K562 (cell line): ENCODE data around the gene SRSF11. TPM values are rescaled to one million over a fixed set of nuclear protein-coding genes. Genes with fewer than 3 reads are reported as not detected.

Source experiments
- ARID3A ChIP-seq: IDR thresholded peaks from 2 replicates; pipeline ENCODE4 v1.6.1; 2012; ENCODE audit warnings: low read depth, low read length, improper control_type of control experiment, borderline replicate concordance
- CEBPG ChIP-seq, 3 experiments: fragments of 200-800 bp in 1 of 3; sonication (Bioruptor generic) in 1 of 3; sonication (generic) in 1 of 3; formaldehyde crosslinking in 1 of 3; IDR thresholded peaks in 2 of 3; conservative IDR thresholded peaks in 1 of 3; 2 replicates each; pipeline versions ENCODE4 v1.6.1 to v1.8.0; 2016 to 2022; ENCODE audit warnings: missing compliant biosample characterization in 2 of 3, missing genetic modification characterization in 2 of 3, mild to moderate bottlenecking in 1 of 3, missing genetic modification reagents in 1 of 3
- EP300 ChIP-seq: IDR thresholded peaks from 2 replicates; pipeline ENCODE4 v1.6.1; 2012; ENCODE audit warnings: low read length, improper control_type of control experiment
- NFE2L1 ChIP-seq: fragments of 450-650 bp; IDR thresholded peaks from 2 replicates; pipeline ENCODE4 v1.6.1; 2016; ENCODE audit warnings: missing genetic modification characterization, low read depth, mild to moderate bottlenecking, missing compliant biosample characterization, moderate library complexity, borderline replicate concordance
- NR3C1 ChIP-seq: sonication (generic); formaldehyde crosslinking; IDR thresholded peaks from 2 replicates; pipeline ENCODE4 v1.8.1; 2022; ENCODE audit warnings: missing genetic modification reagents
- PHB ChIP-seq: fragments of 250-450 bp; sonication (Bioruptor Pico); IDR thresholded peaks from 2 replicates; pipeline ENCODE4 v1.5.0; 2021
- SP2 ChIP-seq: IDR thresholded peaks from 2 replicates; pipeline ENCODE4 v1.6.1; 2011; ENCODE audit warnings: mild to moderate bottlenecking, low read depth, low read length, moderate library complexity; ENCODE audit not compliant: poor library complexity, severe bottlenecking; ENCODE audit errors: extremely low read depth
- ZEB2 ChIP-seq: fragments of 450-650 bp; IDR thresholded peaks from 2 replicates; pipeline ENCODE4 v1.6.1; 2016
- ZFX ChIP-seq: sonication (generic); formaldehyde crosslinking; IDR thresholded peaks from 2 replicates; pipeline ENCODE4 v1.8.0; 2022; ENCODE audit warnings: mild to moderate bottlenecking, missing genetic modification reagents, moderate library complexity
- ZNF655 ChIP-seq: fragments of 250-450 bp; sonication (Bioruptor Pico); IDR thresholded peaks from 2 replicates; pipeline ENCODE4 v1.5.0; 2021
- polyA plus RNA-seq, 8 experiments: library from polyadenylated mRNA; depleted of rRNA in 4 of 8; stranded (reverse) in 5 of 8; unstranded in 3 of 8; fragments of >200 nt; fragmentation: Nextera tagmentation in 2 of 8; fragmentation: Illumina TruSeq in 1 of 8; extraction: Ambion mirVana in 2 of 8; extraction: Trizol in 1 of 8; gene quantifications; 2 replicates each; pipeline versions ENCODE4 v1.2.1 to v1.2.3, GENCODE V29; 2011 to 2014; ENCODE audit warnings: inconsistent platforms in 1 of 8, missing spikeins in 1 of 8
- total RNA-seq, 7 experiments: library from RNA; depleted of rRNA in 6 of 7; stranded (reverse); fragments of >200 nt in 6 of 7; fragmentation: Illumina TruSeq in 2 of 7; extraction: Trizol in 2 of 7; gene quantifications; 2 replicates each; pipeline versions ENCODE4 v1.2.1 to v1.2.3, GENCODE V29; 2011 to 2021; ENCODE audit warnings: low replicate concordance in 1 of 7
- TF ChIP-seq, protein P1 (sequence below): sonication (generic); formaldehyde crosslinking; IDR thresholded peaks from 2 replicates; pipeline ENCODE4 v1.8.0; 2022; ENCODE audit warnings: missing genetic modification reagents, mild to moderate bottlenecking, moderate library complexity, borderline replicate concordance
- TF ChIP-seq, protein P2 (sequence below), 3 experiments: fragments of 200-800 bp in 1 of 3; fragments of 250-450 bp in 1 of 3; fragments of 450-650 bp in 1 of 3; sonication (Bioruptor Pico) in 1 of 3; sonication (Bioruptor generic) in 1 of 3; formaldehyde crosslinking in 1 of 3; IDR thresholded peaks; 2 replicates each; pipeline versions ENCODE4 v1.6.1 to v1.8.0; 2016 to 2022; ENCODE audit warnings: mild to moderate bottlenecking in 2 of 3, missing genetic modification characterization in 2 of 3, missing compliant biosample characterization in 1 of 3, moderate library complexity in 1 of 3
- TF ChIP-seq, protein P3 (sequence below), 2 experiments: fragments of 450-650 bp; IDR thresholded peaks; 2 replicates each; pipeline ENCODE4 v1.6.1; 2018; ENCODE audit warnings: mild to moderate bottlenecking in 2 of 2, low read depth in 1 of 2; ENCODE audit not compliant: partially characterized antibody in 2 of 2

Gene SRSF11
- total and polyA plus RNA-seq, 9 of the 15 experiments (the other 6 are each of a cell fraction or from before 2014, with no cell fraction given), result 76.9 to 418 (median 190) TPM

DNA sequence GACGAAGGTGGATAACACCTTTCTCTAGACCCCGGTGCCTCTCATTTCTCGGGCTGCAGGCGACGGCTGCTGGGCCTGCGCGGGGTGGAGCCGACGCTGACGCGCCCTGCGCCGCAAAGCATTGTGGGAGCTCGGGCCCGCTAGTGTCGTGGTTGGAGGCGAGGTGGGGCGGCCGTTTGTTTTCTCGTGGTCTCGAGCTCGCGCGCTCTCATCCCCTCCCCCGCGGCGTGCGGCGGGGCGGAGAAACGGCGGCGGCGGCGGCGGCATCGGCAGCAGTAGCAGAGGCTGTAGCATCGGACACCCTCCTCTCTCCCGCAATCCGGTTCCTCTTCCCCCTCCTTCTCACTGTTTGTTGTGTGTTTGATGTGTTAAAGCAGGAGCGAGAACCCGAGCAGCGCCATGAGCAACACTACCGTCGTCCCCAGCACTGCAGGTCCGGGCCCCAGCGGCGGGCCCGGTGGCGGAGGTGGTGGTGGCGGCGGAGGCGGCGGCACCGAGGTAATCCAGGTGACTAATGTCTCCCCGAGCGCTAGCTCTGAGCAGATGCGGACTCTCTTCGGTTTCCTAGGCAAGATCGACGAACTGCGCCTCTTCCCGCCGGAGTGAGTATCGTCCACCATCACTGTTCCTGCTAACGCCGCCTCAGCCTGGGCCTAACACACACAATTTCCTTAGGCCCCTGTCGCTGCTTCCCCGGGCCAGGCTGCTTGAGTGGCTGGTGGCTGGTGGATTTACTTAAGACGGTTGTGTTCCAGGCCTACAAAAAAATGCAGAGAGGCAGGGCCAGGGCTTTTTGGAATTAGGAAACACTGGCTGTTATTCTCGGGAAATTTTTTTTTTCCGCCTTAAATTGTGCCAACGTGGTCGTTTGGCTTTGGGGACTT lies at the start of gene SRSF11 (continued):
- TF ChIP-seq ZNF655 (CRISPR knock-in tag), result no peak
- no peak for TF ChIP-seq NR3C1 (CRISPR knock-in tag)
- no peak for TF ChIP-seq NFE2L1 (tag)
- TF ChIP-seq, protein P1, sequence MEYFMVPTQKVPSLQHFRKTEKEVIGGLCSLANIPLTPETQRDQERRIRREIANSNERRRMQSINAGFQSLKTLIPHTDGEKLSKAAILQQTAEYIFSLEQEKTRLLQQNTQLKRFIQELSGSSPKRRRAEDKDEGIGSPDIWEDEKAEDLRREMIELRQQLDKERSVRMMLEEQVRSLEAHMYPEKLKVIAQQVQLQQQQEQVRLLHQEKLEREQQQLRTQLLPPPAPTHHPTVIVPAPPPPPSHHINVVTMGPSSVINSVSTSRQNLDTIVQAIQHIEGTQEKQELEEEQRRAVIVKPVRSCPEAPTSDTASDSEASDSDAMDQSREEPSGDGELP (CRISPR knock-in tag), result peak; percentile 77; the same call in 1 of the 2 replicates
- peak; percentile 97 for TF ChIP-seq ZFX (CRISPR knock-in tag)
- TF ChIP-seq ARID3A, result no peak
- TF ChIP-seq CEBPG (CRISPR knock-in tag; IDR thresholded peaks at IDR 0.05), result no peak
- TF ChIP-seq CEBPG (tag; conservative IDR thresholded peaks at IDR 0.05 in 1 of 2, IDR thresholded peaks at IDR 0.05 in 1 of 2), result no peak
- TF ChIP-seq PHB (CRISPR knock-in tag), result no peak
- TF ChIP-seq ZEB2, result no peak
- TF ChIP-seq EP300, result no peak
- no peak for TF ChIP-seq SP2
- TF ChIP-seq, protein P2, sequence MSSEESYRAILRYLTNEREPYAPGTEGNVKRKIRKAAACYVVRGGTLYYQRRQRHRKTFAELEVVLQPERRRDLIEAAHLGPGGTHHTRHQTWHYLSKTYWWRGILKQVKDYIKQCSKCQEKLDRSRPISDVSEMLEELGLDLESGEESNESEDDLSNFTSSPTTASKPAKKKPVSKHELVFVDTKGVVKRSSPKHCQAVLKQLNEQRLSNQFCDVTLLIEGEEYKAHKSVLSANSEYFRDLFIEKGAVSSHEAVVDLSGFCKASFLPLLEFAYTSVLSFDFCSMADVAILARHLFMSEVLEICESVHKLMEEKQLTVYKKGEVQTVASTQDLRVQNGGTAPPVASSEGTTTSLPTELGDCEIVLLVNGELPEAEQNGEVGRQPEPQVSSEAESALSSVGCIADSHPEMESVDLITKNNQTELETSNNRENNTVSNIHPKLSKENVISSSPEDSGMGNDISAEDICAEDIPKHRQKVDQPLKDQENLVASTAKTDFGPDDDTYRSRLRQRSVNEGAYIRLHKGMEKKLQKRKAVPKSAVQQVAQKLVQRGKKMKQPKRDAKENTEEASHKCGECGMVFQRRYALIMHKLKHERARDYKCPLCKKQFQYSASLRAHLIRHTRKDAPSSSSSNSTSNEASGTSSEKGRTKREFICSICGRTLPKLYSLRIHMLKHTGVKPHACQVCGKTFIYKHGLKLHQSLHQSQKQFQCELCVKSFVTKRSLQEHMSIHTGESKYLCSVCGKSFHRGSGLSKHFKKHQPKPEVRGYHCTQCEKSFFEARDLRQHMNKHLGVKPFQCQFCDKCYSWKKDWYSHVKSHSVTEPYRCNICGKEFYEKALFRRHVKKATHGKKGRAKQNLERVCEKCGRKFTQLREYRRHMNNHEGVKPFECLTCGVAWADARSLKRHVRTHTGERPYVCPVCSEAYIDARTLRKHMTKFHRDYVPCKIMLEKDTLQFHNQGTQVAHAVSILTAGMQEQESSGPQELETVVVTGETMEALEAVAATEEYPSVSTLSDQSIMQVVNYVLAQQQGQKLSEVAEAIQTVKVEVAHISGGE (CRISPR knock-in tag; IDR thresholded peaks at IDR 0.05), result no peak
- TF ChIP-seq, protein P3, sequence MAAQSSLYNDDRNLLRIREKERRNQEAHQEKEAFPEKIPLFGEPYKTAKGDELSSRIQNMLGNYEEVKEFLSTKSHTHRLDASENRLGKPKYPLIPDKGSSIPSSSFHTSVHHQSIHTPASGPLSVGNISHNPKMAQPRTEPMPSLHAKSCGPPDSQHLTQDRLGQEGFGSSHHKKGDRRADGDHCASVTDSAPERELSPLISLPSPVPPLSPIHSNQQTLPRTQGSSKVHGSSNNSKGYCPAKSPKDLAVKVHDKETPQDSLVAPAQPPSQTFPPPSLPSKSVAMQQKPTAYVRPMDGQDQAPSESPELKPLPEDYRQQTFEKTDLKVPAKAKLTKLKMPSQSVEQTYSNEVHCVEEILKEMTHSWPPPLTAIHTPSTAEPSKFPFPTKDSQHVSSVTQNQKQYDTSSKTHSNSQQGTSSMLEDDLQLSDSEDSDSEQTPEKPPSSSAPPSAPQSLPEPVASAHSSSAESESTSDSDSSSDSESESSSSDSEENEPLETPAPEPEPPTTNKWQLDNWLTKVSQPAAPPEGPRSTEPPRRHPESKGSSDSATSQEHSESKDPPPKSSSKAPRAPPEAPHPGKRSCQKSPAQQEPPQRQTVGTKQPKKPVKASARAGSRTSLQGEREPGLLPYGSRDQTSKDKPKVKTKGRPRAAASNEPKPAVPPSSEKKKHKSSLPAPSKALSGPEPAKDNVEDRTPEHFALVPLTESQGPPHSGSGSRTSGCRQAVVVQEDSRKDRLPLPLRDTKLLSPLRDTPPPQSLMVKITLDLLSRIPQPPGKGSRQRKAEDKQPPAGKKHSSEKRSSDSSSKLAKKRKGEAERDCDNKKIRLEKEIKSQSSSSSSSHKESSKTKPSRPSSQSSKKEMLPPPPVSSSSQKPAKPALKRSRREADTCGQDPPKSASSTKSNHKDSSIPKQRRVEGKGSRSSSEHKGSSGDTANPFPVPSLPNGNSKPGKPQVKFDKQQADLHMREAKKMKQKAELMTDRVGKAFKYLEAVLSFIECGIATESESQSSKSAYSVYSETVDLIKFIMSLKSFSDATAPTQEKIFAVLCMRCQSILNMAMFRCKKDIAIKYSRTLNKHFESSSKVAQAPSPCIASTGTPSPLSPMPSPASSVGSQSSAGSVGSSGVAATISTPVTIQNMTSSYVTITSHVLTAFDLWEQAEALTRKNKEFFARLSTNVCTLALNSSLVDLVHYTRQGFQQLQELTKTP (IDR thresholded peaks at IDR 0.05; ENCODE audit: low read depth in 1 of 2, partially characterized antibody in 2 of 2), result no peak
